Effector memory CD4-positive, alpha-beta T cell (primary cell): ENCODE results near the gene CPOX.

Source experiments
- DNase-seq, 3 donors: peaks; one replicate each; pipeline ENCODE4 v3.0.0-alpha.2; 2020
- H3K27ac ChIP-seq: 2 replicates; pipeline ENCODE4 v1.7.0; 2013; ENCODE audit warnings: mild to moderate bottlenecking, low read length, moderate library complexity; ENCODE audit not compliant: insufficient read depth, poor library complexity, severe bottlenecking
- H3K27me3 ChIP-seq: replicated peaks from 2 replicates; pipeline ENCODE4 v1.7.0; 2013; ENCODE audit warnings: mild to moderate bottlenecking, low read length; ENCODE audit not compliant: insufficient read depth, control insufficient read depth, poor library complexity, severe bottlenecking
- H3K36me3 ChIP-seq: 2 replicates; pipeline ENCODE4 v1.7.0; 2013; ENCODE audit warnings: mild to moderate bottlenecking, low read length, moderate library complexity; ENCODE audit not compliant: control insufficient read depth, insufficient read depth
- H3K4me1 ChIP-seq: 2 replicates; pipeline ENCODE4 v1.7.0; 2013; ENCODE audit warnings: low read length, mild to moderate bottlenecking; ENCODE audit not compliant: control insufficient read depth, insufficient read depth, poor library complexity, severe bottlenecking
- H3K4me3 ChIP-seq: 2 replicates; pipeline ENCODE4 v1.7.0; 2013; ENCODE audit warnings: low read length, low read depth, mild to moderate bottlenecking; ENCODE audit not compliant: insufficient read depth, poor library complexity, severe bottlenecking
- H3K9me3 ChIP-seq: 2 replicates; pipeline ENCODE4 v1.7.0; 2013; ENCODE audit warnings: mild to moderate bottlenecking, low read length, moderate library complexity; ENCODE audit not compliant: control insufficient read depth

Gene CPOX

GRCh38 chr3:98556164-98557130, 37.0 kb downstream of the CPOX start:
- Histone ChIP-seq H3K27ac (peak overlapping the region; percentile 79), H3K9me3 (no peaks in the 10 kb centered on the region), H3K36me3 (no peaks in the 10 kb centered on the region), H3K4me3 (peak overlapping the region; percentile 15), H3K4me1 (peaks cover 31% of the 10 kb centered on the region), H3K27me3 (no peaks in the 10 kb centered on the region)
- peak in 2 of 3 donors; percentile 51 to 54 for DNase-seq

- no peaks in the 10 kb centered on the region for H3K36me3 ChIP-seq
- H3K4me3 ChIP-seq, result no peak overlapping the region
- peaks cover 31% of the 10 kb centered on the region for H3K4me1 ChIP-seq
- no peaks in the 10 kb centered on the region for H3K9me3 ChIP-seq
- DNase-seq, result no peak
- peak overlapping the region; percentile 79 for H3K27ac ChIP-seq
- H3K27me3 ChIP-seq, result no peaks in the 10 kb centered on the region
These were observed 38.4 kb downstream of the CPOX start for GRCh38 chr3:98555025-98555379.

- peak overlapping the region; percentile 79 for H3K27ac ChIP-seq
- H3K27me3 ChIP-seq, result no peaks in the 10 kb centered on the region
- no peak overlapping the region for H3K4me3 ChIP-seq
- H3K4me1 ChIP-seq, result peaks cover 31% of the 10 kb centered on the region
- no peaks in the 10 kb centered on the region for H3K9me3 ChIP-seq
- H3K36me3 ChIP-seq, result no peaks in the 10 kb centered on the region
- no peak for DNase-seq
These were observed 38.8 kb downstream of the CPOX start for GRCh38 chr3:98554580-98554979.

- Histone ChIP-seq H3K4me3 (no peak overlapping the region), H3K4me1 (peaks cover 31% of the 10 kb centered on the region), H3K27me3 (no peaks in the 10 kb centered on the region), H3K9me3 (no peaks in the 10 kb centered on the region), H3K36me3 (no peaks in the 10 kb centered on the region), H3K27ac (no peak overlapping the region)
- DNase-seq, result no peak
These were observed 39.7 kb downstream of the CPOX start for GRCh38 chr3:98553753-98554152.

- no peak for DNase-seq
- peaks cover 31% of the 10 kb centered on the region for H3K4me1 ChIP-seq
- no peaks in the 10 kb centered on the region for H3K36me3 ChIP-seq
- H3K27ac ChIP-seq, result peak overlapping the region; percentile 20
- H3K4me3 ChIP-seq, result no peak overlapping the region
- H3K9me3 ChIP-seq, result no peaks in the 10 kb centered on the region
- no peaks in the 10 kb centered on the region for H3K27me3 ChIP-seq
These were observed 40.3 kb downstream of the CPOX start for GRCh38 chr3:98553021-98553563.

- DNase-seq, result no peak
- Histone ChIP-seq H3K36me3 (no peaks in the 10 kb centered on the region), H3K4me1 (peaks cover 27% of the 10 kb centered on the region), H3K27me3 (no peaks in the 10 kb centered on the region), H3K27ac (peak overlapping the region; percentile 20), H3K4me3 (no peak overlapping the region), H3K9me3 (no peaks in the 10 kb centered on the region)
These were observed 41.0 kb downstream of the CPOX start for GRCh38 chr3:98552232-98553020.

GRCh38 chr3:98551754-98552153, 41.7 kb downstream of the CPOX start:
- DNase-seq, result no peak
- H3K36me3 ChIP-seq, result no peaks in the 10 kb centered on the region
- no peaks in the 10 kb centered on the region for H3K27me3 ChIP-seq
- no peak overlapping the region for H3K27ac ChIP-seq
- H3K9me3 ChIP-seq, result no peaks in the 10 kb centered on the region
- no peak overlapping the region for H3K4me3 ChIP-seq
- H3K4me1 ChIP-seq, result peaks cover 21% of the 10 kb centered on the region

- no peaks in the 10 kb centered on the region for H3K36me3 ChIP-seq
- no peak for DNase-seq
- H3K4me3 ChIP-seq, result no peak overlapping the region
- H3K4me1 ChIP-seq, result peaks cover 19% of the 10 kb centered on the region
- no peak overlapping the region for H3K27ac ChIP-seq
- no peaks in the 10 kb centered on the region for H3K27me3 ChIP-seq
- H3K9me3 ChIP-seq, result no peaks in the 10 kb centered on the region
These were observed 42.2 kb downstream of the CPOX start for GRCh38 chr3:98551236-98551635.

GRCh38 chr3:98550833-98551232, 42.6 kb downstream of the CPOX start:
- Histone ChIP-seq H3K9me3 (no peaks in the 10 kb centered on the region), H3K4me3 (no peak overlapping the region), H3K27me3 (no peaks in the 10 kb centered on the region), H3K4me1 (peaks cover 19% of the 10 kb centered on the region), H3K27ac (no peak overlapping the region), H3K36me3 (no peaks in the 10 kb centered on the region)
- no peak for DNase-seq

GRCh38 chr3:98548544-98548943, 44.9 kb downstream of the CPOX start:
- DNase-seq, result no peak
- Histone ChIP-seq H3K4me3 (no peak overlapping the region), H3K9me3 (no peaks in the 10 kb centered on the region), H3K36me3 (no peaks in the 10 kb centered on the region), H3K4me1 (peaks cover 10% of the 10 kb centered on the region), H3K27me3 (no peaks in the 10 kb centered on the region), H3K27ac (no peak overlapping the region)
